Stimulated activated CD4-positive, alpha-beta T cell treated with anti-CD3 and anti-CD28 coated beads, Interleukin-4, amount 100 ng/mL, for 4 hours (primary cell): Measurements from ENCODE around the gene SF3B6.
"Not testable (repeated sequence)": the region's sequence is repeated elsewhere in the genome, so short reads cannot be mapped to it uniquely, and the experiment has no call there.

ENCODE experiments used
- DNase-seq, 2 experiments: peaks; one replicate each; pipeline ENCODE4 v3.0.0-alpha.2; 2020

The SF3B6 gene

GRCh38 chr2:24075915-24076848, at the start of gene SF3B6:
TSS of gene SF3B6 (minus strand) at chr2:24076326. CDS start at chr2:24076229, 97 bp downstream.
- DNase-seq: peak; percentile 99 to 100

DNA sequence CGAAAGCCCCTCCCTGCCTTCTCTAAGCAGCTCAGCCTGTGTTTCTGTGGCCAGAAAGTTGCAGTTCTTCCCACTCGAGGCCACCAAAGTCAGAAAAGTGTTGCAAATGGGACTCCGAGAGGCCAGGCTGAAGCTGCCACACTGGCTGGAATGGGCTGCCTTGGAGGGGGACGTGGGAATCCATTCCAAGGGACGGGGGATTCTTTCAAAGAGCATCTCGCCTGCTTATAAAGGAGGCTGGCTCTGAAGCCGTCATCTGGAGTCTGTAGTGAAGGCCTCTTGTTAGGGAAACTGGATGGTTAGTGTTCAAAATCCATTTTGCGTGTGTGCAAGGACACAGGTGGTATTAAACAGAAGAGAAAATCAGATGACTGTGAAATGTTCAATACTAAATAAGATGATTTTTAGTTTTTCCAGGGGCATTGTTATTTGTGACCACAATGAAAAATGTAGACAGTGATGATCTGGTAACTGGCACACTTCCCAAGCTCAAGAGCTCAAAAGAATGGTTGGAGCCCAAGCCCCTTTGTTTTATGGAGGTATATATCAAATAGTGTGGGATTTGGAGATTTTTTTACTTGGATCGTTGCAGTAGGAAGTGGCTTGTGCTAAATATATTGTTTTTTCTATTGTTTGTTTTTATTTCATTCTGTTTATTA, 47.9 kb upstream of the SF3B6 start:
- no peak for DNase-seq

DNA sequence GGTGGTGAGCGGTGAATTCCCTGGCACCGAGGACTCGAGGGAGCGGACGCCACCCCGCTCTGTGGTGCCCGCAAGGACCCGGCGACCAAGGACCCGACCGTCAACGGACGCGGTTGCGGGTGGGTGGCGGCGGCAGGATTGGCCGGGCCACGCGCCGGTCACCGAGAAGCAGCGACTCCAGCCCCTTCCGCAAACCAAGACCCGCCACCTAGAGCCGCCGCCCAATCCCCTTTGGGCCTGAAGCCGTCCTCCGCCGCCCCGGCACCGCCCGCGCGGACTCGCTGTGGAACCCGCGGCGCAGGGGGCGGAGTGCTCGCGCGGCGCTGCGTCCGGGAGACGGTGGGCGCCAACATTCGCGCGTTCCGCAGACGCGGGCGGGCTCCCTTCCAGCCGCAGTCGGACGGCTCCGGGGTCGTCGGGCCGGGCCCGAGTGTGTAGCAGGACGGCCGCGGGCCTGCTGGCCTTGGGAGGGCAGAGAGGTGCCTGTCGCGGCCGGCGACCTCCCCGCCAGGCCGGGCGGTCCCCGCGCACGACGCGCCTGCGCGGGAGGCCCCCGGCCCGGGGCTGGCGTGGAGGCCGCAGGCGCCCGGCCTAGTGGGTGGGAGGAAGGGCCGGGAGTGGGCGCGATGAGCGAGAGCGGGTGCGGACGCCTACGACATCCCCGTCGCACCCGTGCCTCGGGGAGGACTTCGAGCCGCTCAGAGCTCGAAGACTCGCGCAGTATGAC, 47.2 kb upstream of the SF3B6 start, which contains the start of the genes FAM228B and PFN4:
TSS of gene FAM228B (plus strand) at position 275 of the 727 bp plus-strand sequence. CDS start 893 bp downstream, outside the sequence.
TSS of gene PFN4 (minus strand) at position 140 of the 727 bp plus-strand sequence. CDS start 799 bp downstream, outside the sequence.
- peak; percentile 47 to 57 for DNase-seq

DNA sequence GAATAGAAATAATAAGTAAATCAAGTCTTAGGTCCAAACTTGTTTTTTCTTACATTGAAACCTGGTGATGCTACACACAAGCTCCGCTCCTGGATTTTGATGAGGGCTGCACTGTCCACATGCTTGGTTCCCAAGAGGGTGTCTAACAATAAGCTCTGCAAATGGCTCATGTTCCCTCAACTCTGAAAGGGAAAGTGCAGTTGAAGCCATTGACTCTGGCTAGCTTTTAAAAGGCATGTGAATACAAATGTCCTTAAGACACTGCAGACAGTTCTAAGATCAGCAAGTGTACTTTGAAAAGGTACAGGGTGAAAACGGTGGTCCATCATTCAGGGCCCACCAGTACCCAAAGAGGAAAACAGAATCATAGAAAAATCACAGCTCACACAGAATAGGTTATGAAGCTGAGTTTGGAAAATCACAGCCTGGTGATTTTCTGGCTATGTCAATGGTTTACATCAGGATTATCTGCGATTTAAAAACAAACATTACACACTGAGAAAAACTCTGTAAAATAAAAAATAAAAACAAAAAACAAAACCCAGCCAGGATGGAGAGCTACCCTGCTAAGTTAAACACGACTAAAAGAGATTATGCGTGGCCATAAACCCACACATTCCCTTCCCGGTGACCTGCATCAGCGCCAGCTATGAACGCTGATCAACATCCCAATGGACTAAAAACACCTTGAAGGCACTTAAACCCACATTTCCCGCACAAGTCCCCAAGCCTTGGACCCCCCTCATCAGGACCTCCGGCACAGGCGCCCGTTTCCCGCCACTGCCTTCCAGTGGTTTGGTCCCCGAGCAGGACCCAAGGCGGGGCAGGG, 46.5 kb upstream of the SF3B6 start:
- DNase-seq: no peak

DNA sequence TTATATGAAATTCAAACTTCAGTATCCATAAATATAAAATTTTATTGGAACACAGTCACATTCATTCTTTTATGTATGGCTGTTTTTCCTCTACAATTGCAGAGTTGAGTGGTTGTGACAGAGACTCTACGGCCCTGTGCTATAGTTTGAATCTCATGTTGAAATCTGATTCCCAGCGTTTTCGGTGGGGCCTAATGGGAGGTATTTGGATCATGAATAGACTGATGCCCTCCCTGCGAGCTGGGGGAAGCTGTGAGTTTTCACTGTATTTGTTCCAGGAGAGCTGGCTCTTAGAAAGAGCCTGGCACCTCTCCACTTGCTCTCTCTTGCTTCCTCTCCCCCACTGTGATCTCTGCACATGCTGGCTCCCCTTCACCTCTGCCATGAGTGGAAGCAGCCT, 45.3 kb upstream of the SF3B6 start:
- no peak for DNase-seq

GRCh38 chr2:24121066-24121465, 44.9 kb upstream of the SF3B6 start:
- DNase-seq: no peak

DNA sequence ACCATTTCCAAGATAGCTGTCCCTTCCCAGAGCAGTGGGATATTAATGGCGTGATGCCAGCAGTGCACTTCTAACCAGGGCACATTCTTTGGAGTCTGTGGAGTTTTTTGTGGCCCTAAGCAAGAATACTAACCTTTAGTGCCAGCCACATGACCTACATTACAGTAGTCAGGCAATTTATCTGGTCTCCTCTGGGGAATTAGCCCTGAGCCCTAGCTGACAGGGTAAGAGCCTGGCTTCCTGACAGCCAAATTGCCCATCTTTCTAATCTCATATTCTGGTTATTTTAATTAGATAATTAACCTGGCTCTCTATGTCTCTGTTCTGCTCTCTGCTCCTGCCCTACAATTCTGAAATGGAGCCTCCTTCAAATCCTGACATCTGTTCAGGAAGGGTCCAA, 41.8 kb upstream of the SF3B6 start:
- no peak for DNase-seq

GRCh38 chr2:24115057-24115456, 38.9 kb upstream of the SF3B6 start:
- DNase-seq: no peak

- DNase-seq: no peak
Measured at GRCh38 chr2:24111407-24111901, 35.3 kb upstream of the SF3B6 start.

DNA sequence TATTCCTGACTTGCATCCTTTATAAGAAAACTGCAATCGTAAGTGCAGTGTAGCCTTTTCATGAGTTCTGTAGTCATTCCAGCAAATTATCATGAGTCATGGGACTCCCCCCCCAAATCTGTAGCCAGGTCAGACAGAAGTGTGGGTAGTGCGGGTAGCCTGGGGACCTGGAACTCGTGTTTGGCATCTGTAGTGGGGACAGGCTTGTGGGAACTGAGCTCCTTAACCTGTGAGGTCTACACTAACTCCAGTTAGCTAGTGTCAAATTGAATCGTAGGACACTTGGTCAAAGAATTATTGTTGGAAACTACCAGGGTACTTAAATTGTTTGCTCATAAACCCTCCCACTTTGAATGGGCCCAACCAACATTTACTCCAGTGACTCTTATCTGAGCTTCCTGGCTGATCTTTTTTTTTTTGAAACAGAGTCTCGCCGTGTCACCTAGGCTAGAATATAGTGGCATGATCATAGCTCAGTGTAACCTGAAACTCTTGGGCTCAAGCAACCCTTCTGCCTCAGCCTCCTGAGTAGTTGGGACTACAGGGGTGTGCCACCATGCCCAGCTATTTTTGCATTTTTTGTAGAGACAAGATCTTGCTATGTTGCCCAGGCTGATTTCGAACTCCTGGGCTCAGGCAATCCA, 34.7 kb upstream of the SF3B6 start:
- no peak for DNase-seq

GRCh38 chr2:24109431-24109830, 33.3 kb upstream of the SF3B6 start:
- not testable (repeated sequence) for DNase-seq

DNA sequence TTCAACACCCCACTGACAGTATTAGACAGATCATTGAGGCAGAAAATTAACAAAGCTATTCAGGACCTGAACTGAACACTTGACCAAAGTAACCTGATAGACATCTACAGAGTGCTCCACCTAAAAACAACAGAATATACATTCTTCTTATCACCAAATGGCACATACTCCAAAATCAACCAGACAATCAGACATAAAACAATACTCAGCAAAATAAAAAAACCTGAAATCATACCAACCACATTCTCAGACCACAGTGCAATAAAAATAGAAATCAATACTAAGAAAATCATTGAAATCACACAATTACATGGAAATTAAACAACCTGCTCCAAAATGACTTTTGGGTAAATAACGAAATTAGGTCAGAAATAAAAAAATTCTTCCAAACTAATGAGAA, 31.2 kb upstream of the SF3B6 start:
- DNase-seq: no peak

GRCh38 chr2:24106786-24107185, 30.7 kb upstream of the SF3B6 start:
- no peak for DNase-seq

GRCh38 chr2:24105816-24106215, 29.7 kb upstream of the SF3B6 start:
- DNase-seq: no peak

DNA sequence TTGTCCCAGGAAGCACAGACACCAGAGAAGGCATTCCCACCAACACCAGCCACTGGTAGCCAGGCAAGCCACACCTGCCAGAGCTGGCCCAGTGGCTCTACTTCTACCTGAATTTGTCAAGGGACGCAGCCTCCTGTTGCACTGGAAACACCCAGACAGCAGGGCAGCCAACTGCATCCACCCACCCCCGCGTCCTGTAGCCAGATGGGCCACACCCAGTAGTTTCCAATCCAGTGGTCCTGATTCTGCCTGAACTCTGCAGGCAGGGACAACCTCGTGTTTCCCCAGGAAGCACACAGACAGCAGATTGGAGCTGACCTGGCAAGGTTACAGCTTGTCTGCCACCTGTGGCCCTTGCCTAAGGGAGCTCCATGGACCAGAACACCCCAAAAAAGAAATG, 28.8 kb upstream of the SF3B6 start:
- DNase-seq: no peak

GRCh38 chr2:24104110-24104650, 28.1 kb upstream of the SF3B6 start:
- no peak for DNase-seq

GRCh38 chr2:24102677-24103076, 26.6 kb upstream of the SF3B6 start:
- DNase-seq: no peak

DNA sequence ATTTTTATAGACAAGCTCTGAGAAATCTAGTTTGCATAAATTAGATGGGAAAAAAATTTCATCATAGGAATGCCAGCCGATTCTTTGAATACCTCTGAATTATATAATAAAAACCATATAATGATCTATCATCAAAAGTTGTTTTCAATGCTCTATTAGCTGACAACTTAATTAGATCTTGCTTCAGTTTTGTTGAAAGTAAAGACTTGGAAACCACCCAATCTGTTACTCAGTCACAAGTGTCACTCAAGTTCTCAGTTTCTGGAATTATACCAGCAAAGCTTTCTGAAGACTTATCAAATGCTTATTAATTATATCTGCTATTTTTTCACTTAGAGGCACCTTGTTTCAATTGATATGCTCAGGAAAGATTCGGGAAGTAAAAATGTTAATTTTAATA, 25.9 kb upstream of the SF3B6 start:
- DNase-seq: no peak

DNA sequence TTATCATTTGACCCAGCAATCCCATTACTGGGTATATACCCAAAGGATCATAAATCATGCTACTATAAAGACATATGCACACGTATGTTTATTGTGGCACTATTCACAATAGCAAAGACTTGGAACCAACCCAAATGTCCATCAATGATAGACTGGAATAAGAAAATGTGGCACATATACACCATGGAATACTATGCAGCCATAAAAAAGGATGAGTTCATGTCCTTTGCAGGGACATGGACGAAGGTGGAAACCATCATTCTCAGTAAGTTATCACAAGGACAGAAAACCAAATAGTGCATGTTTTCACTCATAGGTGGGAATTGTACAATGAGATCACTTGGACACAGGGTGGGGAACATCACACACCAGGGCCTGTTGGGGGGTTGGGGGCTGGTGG, 24.6 kb upstream of the SF3B6 start:
- DNase-seq: not testable (repeated sequence)

- not testable (repeated sequence) for DNase-seq
Measured at GRCh38 chr2:24095171-24095677, 19.1 kb upstream of the SF3B6 start.

DNA sequence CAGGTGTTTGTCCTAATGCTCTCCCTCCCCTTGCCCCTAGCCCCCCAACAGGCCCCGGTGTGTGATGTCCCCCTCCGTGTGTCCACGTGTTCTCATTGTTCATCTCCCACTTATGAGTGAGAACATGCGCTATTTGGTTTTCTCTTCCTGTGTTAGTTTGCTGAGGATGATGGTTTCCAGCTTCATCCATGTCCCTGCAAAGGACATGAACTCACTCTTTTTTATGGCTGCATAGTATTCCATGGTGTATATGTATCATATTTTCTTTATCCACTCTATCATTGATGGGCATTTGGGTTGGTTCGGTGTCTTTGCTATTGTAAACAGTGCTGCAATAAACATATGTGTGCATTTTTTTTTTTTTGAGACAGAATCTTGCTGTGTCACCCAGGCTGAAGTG, 17.1 kb upstream of the SF3B6 start:
- DNase-seq: not testable (repeated sequence)
